DMS 273 (cell line): ENCODE measurements around the gene CRTC1.

Experiments used
- DNase-seq: peaks from one replicate; lab custom pipeline; 2025; ENCODE audit not compliant: unreplicated experiment; lab: John Stamatoyannopoulos, UW

The CRTC1 gene

GRCh38 chr19:18699403-18700054 is 16.0 kb downstream of the CRTC1 start:
- DNase-seq: no peak

- peak; percentile 86 for DNase-seq
Measured at GRCh38 chr19:18700501-18701249, 17.2 kb downstream of the CRTC1 start.

GRCh38 chr19:18701250-18701608 is 17.7 kb downstream of the CRTC1 start:
- DNase-seq: peak; percentile 65

GRCh38 chr19:18704054-18704453 is 20.6 kb downstream of the CRTC1 start:
- DNase-seq: no peak

- no peak for DNase-seq
Measured at GRCh38 chr19:18704971-18705370, 21.5 kb downstream of the CRTC1 start.

- DNase-seq: no peak
Measured at GRCh38 chr19:18708452-18709231, 25.2 kb downstream of the CRTC1 start.

- DNase-seq: no peak
Measured at GRCh38 chr19:18709546-18709945, 26.1 kb downstream of the CRTC1 start.

- DNase-seq: no peak
Measured at GRCh38 chr19:18710186-18710585, 26.7 kb downstream of the CRTC1 start.

- no peak for DNase-seq
Measured at GRCh38 chr19:18710996-18711751, 27.7 kb downstream of the CRTC1 start.

GRCh38 chr19:18711893-18712292 is 28.4 kb downstream of the CRTC1 start:
- no peak for DNase-seq

- no peak for DNase-seq
Measured at GRCh38 chr19:18712981-18713380, 29.5 kb downstream of the CRTC1 start.

- DNase-seq: no peak
Measured at GRCh38 chr19:18713550-18714117, 30.2 kb downstream of the CRTC1 start.

GRCh38 chr19:18715416-18715815 is 31.9 kb downstream of the CRTC1 start:
- DNase-seq: no peak

GRCh38 chr19:18716857-18717256 is 33.4 kb downstream of the CRTC1 start:
- no peak for DNase-seq

- DNase-seq: no peak
Measured at GRCh38 chr19:18717601-18718000, 34.1 kb downstream of the CRTC1 start.

GRCh38 chr19:18718015-18718526 is 34.6 kb downstream of the CRTC1 start:
- no peak for DNase-seq

- no peak for DNase-seq
Measured at GRCh38 chr19:18718846-18719458, 35.5 kb downstream of the CRTC1 start.

GRCh38 chr19:18719541-18719940 is 36.1 kb downstream of the CRTC1 start:
- no peak for DNase-seq

- DNase-seq: no peak
Measured at GRCh38 chr19:18723871-18724377, 40.4 kb downstream of the CRTC1 start.
